Activated CD4-positive, alpha-beta T cell treated with anti-CD3 and anti-CD28 coated beads for 1 hour (primary cell): Measurements from ENCODE around the gene TNFSF13.
"Not testable (repeated sequence)": the region's sequence is repeated elsewhere in the genome, so short reads cannot be mapped to it uniquely, and the experiment has no call there.

ENCODE experiments used
- DNase-seq: peaks from one replicate; pipeline ENCODE4 v3.0.0-alpha.2; 2020

The TNFSF13 gene

DNA sequence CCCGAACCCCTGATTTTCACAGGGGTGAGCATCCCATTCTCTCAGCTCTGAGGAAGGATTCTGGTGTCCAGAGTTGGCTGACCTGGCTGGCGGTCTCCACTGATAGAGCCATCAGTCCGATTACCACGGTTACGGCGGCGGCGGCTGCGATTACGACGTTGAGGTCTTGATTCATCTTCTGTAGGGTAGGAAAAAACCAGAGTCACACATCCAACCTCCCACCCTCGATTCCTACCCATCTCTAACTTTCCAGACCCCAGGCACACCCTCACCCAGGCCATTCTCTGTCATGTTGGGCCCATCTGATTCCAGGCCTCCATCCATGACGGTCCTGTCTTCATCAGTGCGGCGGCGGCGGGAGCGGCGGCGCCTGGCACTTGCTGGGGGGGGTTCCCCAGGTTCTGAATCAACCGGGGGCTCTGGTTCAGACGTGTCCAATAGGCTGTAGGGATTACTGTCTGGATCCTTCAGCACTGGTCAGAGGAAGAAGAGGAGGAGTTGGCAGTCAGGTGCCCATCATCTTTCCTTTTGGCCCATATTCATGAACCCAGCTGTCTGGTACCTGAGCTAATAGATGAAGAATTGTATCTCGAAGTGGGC is 34.0 kb downstream of the TNFSF13 start:
- no peak for DNase-seq

GRCh38 chr17:7593296-7593695 is 34.7 kb downstream of the TNFSF13 start:
- no peak for DNase-seq

GRCh38 chr17:7597561-7597960 is 39.0 kb downstream of the TNFSF13 start:
- not testable (repeated sequence) for DNase-seq

GRCh38 chr17:7606280-7606679 is 47.7 kb downstream of the TNFSF13 start:
- no peak for DNase-seq

DNA sequence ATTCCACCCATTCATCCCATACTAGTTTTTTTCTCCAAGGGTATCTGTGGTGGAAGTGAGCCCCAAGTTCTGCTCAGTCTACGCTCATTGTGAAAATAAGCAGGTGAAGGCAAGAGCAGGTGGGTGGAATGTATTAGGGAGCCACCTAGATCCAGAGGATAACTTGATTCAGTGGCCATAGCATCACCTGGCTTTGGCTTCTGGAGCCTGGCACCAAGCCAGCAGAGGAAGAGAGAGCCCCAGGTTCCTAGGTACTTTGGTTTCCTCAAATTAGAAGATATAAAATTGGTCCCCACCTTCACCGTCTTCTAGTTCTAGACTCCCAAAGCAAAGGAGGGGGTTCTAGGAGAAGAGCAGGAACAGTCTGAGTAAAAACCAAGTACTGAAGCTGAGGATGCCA is 52.1 kb downstream of the TNFSF13 start:
- no peak for DNase-seq
